HEK293T (cell line): ENCODE data around the gene DLG1.

ENCODE experiments used
- ARNT ChIP-seq: fragments of 450-650 bp; IDR thresholded peaks from 2 replicates; pipeline ENCODE4 v1.6.1; 2017; ENCODE audit warnings: mild to moderate bottlenecking
- BHLHE40 ChIP-seq: fragments of 450-650 bp; IDR thresholded peaks from 2 replicates; pipeline ENCODE4 v1.6.1; 2016; ENCODE audit warnings: mild to moderate bottlenecking, moderate library complexity, borderline replicate concordance
- CTBP1 ChIP-seq: fragments of 450-650 bp; IDR thresholded peaks from 2 replicates; pipeline ENCODE4 v1.6.1; 2016; ENCODE audit warnings: borderline replicate concordance
- HDGF ChIP-seq: fragments of 450-650 bp; IDR thresholded peaks from 2 replicates; pipeline ENCODE4 v1.6.1; 2017; ENCODE audit warnings: antibody characterized with exemption, borderline replicate concordance
- L3MBTL2 ChIP-seq: fragments of 450-650 bp; conservative IDR thresholded peaks from 2 replicates; pipeline ENCODE4 v1.6.1; 2016; ENCODE audit warnings: mild to moderate bottlenecking
- LEF1 ChIP-seq: fragments of 450-650 bp; IDR thresholded peaks from 2 replicates; pipeline ENCODE4 v1.6.1; 2017; ENCODE audit warnings: mild to moderate bottlenecking, borderline replicate concordance
- SP1 ChIP-seq: fragments of 450-650 bp; IDR thresholded peaks from 2 replicates; pipeline ENCODE4 v1.6.1; 2017
- SUZ12 ChIP-seq: fragments of 450-650 bp; IDR thresholded peaks from 2 replicates; pipeline ENCODE4 v1.6.1; 2016; ENCODE audit warnings: mild to moderate bottlenecking
- TARDBP ChIP-seq: fragments of 450-650 bp; IDR thresholded peaks from 2 replicates; pipeline ENCODE4 v1.6.1; 2016
- TF ChIP-seq, protein P1 (sequence below): fragments of 450-650 bp; IDR thresholded peaks from 2 replicates; pipeline ENCODE4 v1.6.1; 2016

DNA sequence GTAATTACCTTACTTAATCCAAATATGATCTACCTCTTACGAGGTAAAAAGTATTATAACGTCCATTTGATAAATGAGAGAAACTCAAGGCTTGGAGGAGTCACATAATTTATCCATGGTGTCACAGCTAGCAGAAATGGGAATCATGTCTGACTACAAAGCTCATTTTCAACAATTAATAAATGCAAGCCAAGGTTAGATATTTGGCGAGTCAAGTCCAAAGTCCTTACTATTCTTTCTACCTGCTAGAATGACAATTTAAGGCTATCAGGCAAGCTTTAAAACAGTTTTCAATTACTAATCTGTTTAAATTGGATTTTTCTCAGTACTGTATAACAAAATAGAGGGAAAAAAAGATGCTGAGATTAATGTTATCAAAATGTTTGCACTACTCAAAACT is 68.6 kb downstream of the DLG1 start:
- TF ChIP-seq CTBP1 (no peak), SUZ12 (no peak), L3MBTL2 (no peak), TARDBP (no peak), HDGF (no peak), BHLHE40 (no peak), LEF1 (no peak), ARNT (no peak), SP1 (no peak)
- TF ChIP-seq, protein P1, sequence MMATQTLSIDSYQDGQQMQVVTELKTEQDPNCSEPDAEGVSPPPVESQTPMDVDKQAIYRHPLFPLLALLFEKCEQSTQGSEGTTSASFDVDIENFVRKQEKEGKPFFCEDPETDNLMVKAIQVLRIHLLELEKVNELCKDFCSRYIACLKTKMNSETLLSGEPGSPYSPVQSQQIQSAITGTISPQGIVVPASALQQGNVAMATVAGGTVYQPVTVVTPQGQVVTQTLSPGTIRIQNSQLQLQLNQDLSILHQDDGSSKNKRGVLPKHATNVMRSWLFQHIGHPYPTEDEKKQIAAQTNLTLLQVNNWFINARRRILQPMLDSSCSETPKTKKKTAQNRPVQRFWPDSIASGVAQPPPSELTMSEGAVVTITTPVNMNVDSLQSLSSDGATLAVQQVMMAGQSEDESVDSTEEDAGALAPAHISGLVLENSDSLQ, result no peak
